Measurements from ENCODE around the gene KPRP. TPM values are rescaled to one million over a fixed set of nuclear protein-coding genes. Genes with fewer than 3 reads are reported as not detected.

KPRP gene
- total RNA-seq, 2 experiments from 2014 or later, result not detected

DNA sequence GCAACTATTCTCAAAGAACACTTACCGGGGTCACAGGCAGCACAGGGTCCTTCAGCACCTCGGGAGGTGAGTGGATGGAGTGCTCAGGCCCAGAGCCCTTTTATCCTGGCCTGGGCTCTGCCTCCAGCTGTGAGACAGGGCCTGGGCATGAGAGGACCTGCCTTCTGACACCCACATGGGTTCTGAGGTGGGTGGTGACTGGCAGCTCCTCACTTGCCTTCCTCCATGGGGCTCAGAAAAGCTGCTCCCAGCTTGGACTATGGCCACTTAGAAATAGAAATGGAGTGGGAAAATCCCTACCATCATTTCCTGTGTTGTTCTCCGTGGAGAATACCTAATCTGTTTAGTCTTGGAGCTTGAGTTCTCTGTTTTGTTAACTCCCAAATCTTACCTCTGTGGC is 48.8 kb downstream of the KPRP start, which contains the start of gene LCE1C:
LCE1C (minus strand) TSS at position 76 of the 400 bp plus-strand sequence. CDS start 1,173 bp downstream, outside the sequence.
- Histone ChIP-seq H3K9me3 (ENCODE audit: low read length) (no peaks in the 10 kb centered on the region), H2AFZ (ENCODE audit: low read length) (no peak within 1 kb of the TSS), H3K4me3 (ENCODE audit: low read depth, low read length, poor library complexity, severe bottlenecking) (no peak within 1 kb of the TSS), H3K9me2 (ENCODE audit: insufficient read depth, low read length) (no peaks in the 10 kb centered on the region), H3K79me2 (ENCODE audit: insufficient read depth, low read depth, low read length) (no peaks in the 10 kb centered on the region), H3K36me3 (ENCODE audit: insufficient read depth, low read length) (no peaks in the 10 kb centered on the region), H3K27ac (ENCODE audit: low read depth, low read length, poor library complexity, severe bottlenecking) (no peak within 1 kb of the TSS), H4K20me1 (ENCODE audit: insufficient read depth, low read length) (no peaks in the 10 kb centered on the region), H3K4me2 (ENCODE audit: low read length) (no peak within 1 kb of the TSS), H3K4me1 (ENCODE audit: insufficient read depth, low read length, poor library complexity, severe bottlenecking) (no peaks in the 10 kb centered on the region)
- CTCF ChIA-PET (ENCODE audit: unreplicated experiment), result no interaction called here
- BruUV-seq (replicated peaks), result no TSS peak
- no peak for DNase-seq (ENCODE audit: low spot score)
- TF ChIP-seq, protein P1, sequence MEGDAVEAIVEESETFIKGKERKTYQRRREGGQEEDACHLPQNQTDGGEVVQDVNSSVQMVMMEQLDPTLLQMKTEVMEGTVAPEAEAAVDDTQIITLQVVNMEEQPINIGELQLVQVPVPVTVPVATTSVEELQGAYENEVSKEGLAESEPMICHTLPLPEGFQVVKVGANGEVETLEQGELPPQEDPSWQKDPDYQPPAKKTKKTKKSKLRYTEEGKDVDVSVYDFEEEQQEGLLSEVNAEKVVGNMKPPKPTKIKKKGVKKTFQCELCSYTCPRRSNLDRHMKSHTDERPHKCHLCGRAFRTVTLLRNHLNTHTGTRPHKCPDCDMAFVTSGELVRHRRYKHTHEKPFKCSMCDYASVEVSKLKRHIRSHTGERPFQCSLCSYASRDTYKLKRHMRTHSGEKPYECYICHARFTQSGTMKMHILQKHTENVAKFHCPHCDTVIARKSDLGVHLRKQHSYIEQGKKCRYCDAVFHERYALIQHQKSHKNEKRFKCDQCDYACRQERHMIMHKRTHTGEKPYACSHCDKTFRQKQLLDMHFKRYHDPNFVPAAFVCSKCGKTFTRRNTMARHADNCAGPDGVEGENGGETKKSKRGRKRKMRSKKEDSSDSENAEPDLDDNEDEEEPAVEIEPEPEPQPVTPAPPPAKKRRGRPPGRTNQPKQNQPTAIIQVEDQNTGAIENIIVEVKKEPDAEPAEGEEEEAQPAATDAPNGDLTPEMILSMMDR (conservative IDR thresholded peaks at IDR 0.05; ENCODE audit: low read length), result no peak
- no peak for TF ChIP-seq EZH2phosphoT487 (IDR thresholded peaks at IDR 0.05; ENCODE audit: borderline replicate concordance, low read depth, low read length)
- POLR2A ChIA-PET, result no interaction called here
- intact Hi-C loops (cut with micrococcal nuclease; ENCODE audit: unreplicated experiment), result no loop called here

DNA sequence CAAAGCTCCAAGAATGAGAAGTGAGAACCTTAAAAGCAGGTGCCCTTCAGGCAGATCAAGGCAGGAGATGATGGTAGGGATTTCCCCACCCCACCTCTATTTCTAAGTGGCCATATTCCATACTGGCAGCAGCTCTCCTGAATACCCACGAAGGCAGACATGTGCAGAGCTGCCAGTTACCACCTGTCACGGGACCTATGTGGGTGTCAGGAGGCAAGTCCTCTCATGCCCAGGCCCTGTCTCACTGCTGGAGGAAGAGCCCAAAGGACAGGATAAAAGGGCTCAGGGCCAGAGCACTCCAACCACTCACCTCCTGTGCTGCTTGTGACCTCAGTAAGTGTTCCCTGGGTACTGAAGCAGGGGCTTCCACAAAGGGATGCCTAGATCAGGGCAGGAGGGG is 53.2 kb downstream of the KPRP start:
- TF ChIP-seq, protein P1 (conservative IDR thresholded peaks at IDR 0.05; ENCODE audit: low read length), result no peak
- no peak for TF ChIP-seq EZH2phosphoT487 (IDR thresholded peaks at IDR 0.05; ENCODE audit: borderline replicate concordance, low read depth, low read length)
- H3K4me3 ChIP-seq (ENCODE audit: low read depth, low read length, poor library complexity, severe bottlenecking), result no peak overlapping the region
- H3K9me3 ChIP-seq (ENCODE audit: low read length), result no peaks in the 10 kb centered on the region
- H3K79me2 ChIP-seq (ENCODE audit: insufficient read depth, low read depth, low read length), result no peaks in the 10 kb centered on the region
- no peak overlapping the region for H2AFZ ChIP-seq (ENCODE audit: low read length)
- no peak for DNase-seq (ENCODE audit: low spot score)
- no peak overlapping the region for H3K4me2 ChIP-seq (ENCODE audit: low read length)
- H3K9me2 ChIP-seq (ENCODE audit: insufficient read depth, low read length), result no peaks in the 10 kb centered on the region
- intact Hi-C loops (cut with micrococcal nuclease; ENCODE audit: unreplicated experiment), result no loop called here
- H3K36me3 ChIP-seq (ENCODE audit: insufficient read depth, low read length), result no peaks in the 10 kb centered on the region
- no peak overlapping the region for H3K27ac ChIP-seq (ENCODE audit: low read depth, low read length, poor library complexity, severe bottlenecking)
- BruUV-seq (replicated peaks), result no TSS peak
- H4K20me1 ChIP-seq (ENCODE audit: insufficient read depth, low read length), result no peaks in the 10 kb centered on the region
- CTCF ChIA-PET (ENCODE audit: unreplicated experiment), result no interaction called here
- no peaks in the 10 kb centered on the region for H3K4me1 ChIP-seq (ENCODE audit: insufficient read depth, low read length, poor library complexity, severe bottlenecking)
- POLR2A ChIA-PET, result no interaction called here

Other genes with a start within 250 kb of the KPRP start
- gene LCE5A, start 247.2 kb upstream of the KPRP start, total RNA-seq (2014; rRNA removed; shearing (Covaris generic)), result not detected in 2 replicates
- not detected in 2 replicates for gene LCE5A, start 247.2 kb upstream of the KPRP start, total RNA-seq (2022)
- gene CRCT1, start 243.5 kb upstream of the KPRP start, total RNA-seq (2014; rRNA removed; shearing (Covaris generic)), result not detected in 2 replicates
- not detected in 2 replicates for gene CRCT1, start 243.5 kb upstream of the KPRP start, total RNA-seq (2022)
- gene LCE3E, start 191.2 kb upstream of the KPRP start, total RNA-seq (2014; rRNA removed; shearing (Covaris generic)), result not detected in 2 replicates
- not detected in 2 replicates for gene LCE3E, start 191.2 kb upstream of the KPRP start, total RNA-seq (2022)
- gene LCE3D, start 177.5 kb upstream of the KPRP start, total RNA-seq (2014; rRNA removed; shearing (Covaris generic)), result not detected in 2 replicates
- gene LCE3D, start 177.5 kb upstream of the KPRP start, total RNA-seq (2022), result not detected in 2 replicates
- not detected in 2 replicates for gene LCE3C, start 157.8 kb upstream of the KPRP start, total RNA-seq (2014; rRNA removed; shearing (Covaris generic))
- not detected in 2 replicates for gene LCE3C, start 157.8 kb upstream of the KPRP start, total RNA-seq (2022)
- gene LCE3B, start 144.2 kb upstream of the KPRP start, total RNA-seq (2014; rRNA removed; shearing (Covaris generic)), result not detected in 2 replicates
- gene LCE3B, start 144.2 kb upstream of the KPRP start, total RNA-seq (2022), result not detected in 2 replicates
- gene LCE3A, start 134.9 kb upstream of the KPRP start, total RNA-seq (2014; rRNA removed; shearing (Covaris generic)), result not detected in 2 replicates
- gene LCE3A, start 134.9 kb upstream of the KPRP start, total RNA-seq (2022), result not detected in 2 replicates
- gene LCE2D, start 94.6 kb upstream of the KPRP start, total RNA-seq (2014; rRNA removed; shearing (Covaris generic)), result not detected in 2 replicates
- gene LCE2D, start 94.6 kb upstream of the KPRP start, total RNA-seq (2022), result not detected in 2 replicates
- gene LCE2C, start 82.7 kb upstream of the KPRP start, total RNA-seq (2014; rRNA removed; shearing (Covaris generic)), result not detected in 2 replicates
- gene LCE2C, start 82.7 kb upstream of the KPRP start, total RNA-seq (2022), result not detected in 2 replicates
- not detected in 2 replicates for gene LCE2B, start 71.9 kb upstream of the KPRP start, total RNA-seq (2014; rRNA removed; shearing (Covaris generic))
- gene LCE2B, start 71.9 kb upstream of the KPRP start, total RNA-seq (2022), result not detected in 2 replicates
- not detected in 2 replicates for gene LCE2A, start 59.7 kb upstream of the KPRP start, total RNA-seq (2014; rRNA removed; shearing (Covaris generic))
- not detected in 2 replicates for gene LCE2A, start 59.7 kb upstream of the KPRP start, total RNA-seq (2022)
- not detected in 2 replicates for gene LCE4A, start 49.9 kb upstream of the KPRP start, total RNA-seq (2014; rRNA removed; shearing (Covaris generic))
- gene LCE4A, start 49.9 kb upstream of the KPRP start, total RNA-seq (2022), result not detected in 2 replicates
- gene LCE1F, start 17.1 kb downstream of the KPRP start, total RNA-seq (2014; rRNA removed; shearing (Covaris generic)), result not detected in 2 replicates
- not detected in 2 replicates for gene LCE1F, start 17.1 kb downstream of the KPRP start, total RNA-seq (2022)
- gene LCE1E, start 28.2 kb downstream of the KPRP start, total RNA-seq (2014; rRNA removed; shearing (Covaris generic)), result not detected in 2 replicates
- gene LCE1E, start 28.2 kb downstream of the KPRP start, total RNA-seq (2022), result not detected in 2 replicates
- gene LCE1D, start 38.7 kb downstream of the KPRP start, total RNA-seq (2014; rRNA removed; shearing (Covaris generic)), result not detected in 2 replicates
- gene LCE1D, start 38.7 kb downstream of the KPRP start, total RNA-seq (2022), result not detected in 2 replicates
- gene LCE1C, start 48.6 kb downstream of the KPRP start, total RNA-seq (2014; rRNA removed; shearing (Covaris generic)), result not detected in 2 replicates
- not detected in 2 replicates for gene LCE1C, start 48.6 kb downstream of the KPRP start, total RNA-seq (2022)
- not detected in 2 replicates for gene LCE1B, start 53.9 kb downstream of the KPRP start, total RNA-seq (2014; rRNA removed; shearing (Covaris generic))
- gene LCE1B, start 53.9 kb downstream of the KPRP start, total RNA-seq (2022), result not detected in 2 replicates
- not detected in 2 replicates for gene LCE1A, start 69.4 kb downstream of the KPRP start, total RNA-seq (2014; rRNA removed; shearing (Covaris generic))
- not detected in 2 replicates for gene LCE1A, start 69.4 kb downstream of the KPRP start, total RNA-seq (2022)
- gene LCE6A, start 84.8 kb downstream of the KPRP start, total RNA-seq (2014; rRNA removed; shearing (Covaris generic)), result not detected in 2 replicates
- gene LCE6A, start 84.8 kb downstream of the KPRP start, total RNA-seq (2022), result not detected in 2 replicates
- not detected in 2 replicates for gene LCE7A, start 102.0 kb downstream of the KPRP start, total RNA-seq (2014; rRNA removed; shearing (Covaris generic))
- gene LCE7A, start 102.0 kb downstream of the KPRP start, total RNA-seq (2022), result not detected in 2 replicates
- not detected in 2 replicates for gene SMCP, start 120.3 kb downstream of the KPRP start, total RNA-seq (2014; rRNA removed; shearing (Covaris generic))
- gene SMCP, start 120.3 kb downstream of the KPRP start, total RNA-seq (2022), result not detected in 2 replicates
- gene IVL, start 150.5 kb downstream of the KPRP start, total RNA-seq (2014; rRNA removed; shearing (Covaris generic)), result not detected in 2 replicates
- gene IVL, start 150.5 kb downstream of the KPRP start, total RNA-seq (2022), result not detected in 2 replicates
- gene SPRR5, start 189.2 kb downstream of the KPRP start, total RNA-seq (2014; rRNA removed; shearing (Covaris generic)), result not detected in 2 replicates
- not detected in 2 replicates for gene SPRR5, start 189.2 kb downstream of the KPRP start, total RNA-seq (2022)
- gene SPRR4, start 212.6 kb downstream of the KPRP start, total RNA-seq (2014; rRNA removed; shearing (Covaris generic)), result not detected in 2 replicates
- not detected in 2 replicates for gene SPRR4, start 212.6 kb downstream of the KPRP start, total RNA-seq (2022)
- not detected in 2 replicates for gene SPRR1A, start 226.1 kb downstream of the KPRP start, total RNA-seq (2014; rRNA removed; shearing (Covaris generic))
- gene SPRR1A, start 226.1 kb downstream of the KPRP start, total RNA-seq (2022), result not detected in 2 replicates
- not detected in 2 replicates for gene SPRR3, start 243.7 kb downstream of the KPRP start, total RNA-seq (2014; rRNA removed; shearing (Covaris generic))
- gene SPRR3, start 243.7 kb downstream of the KPRP start, total RNA-seq (2022), result not detected in 2 replicates

Data from OCI-LY7 (cell line).